ENCODE measurements around the gene STK24.

Gene STK24

DNA sequence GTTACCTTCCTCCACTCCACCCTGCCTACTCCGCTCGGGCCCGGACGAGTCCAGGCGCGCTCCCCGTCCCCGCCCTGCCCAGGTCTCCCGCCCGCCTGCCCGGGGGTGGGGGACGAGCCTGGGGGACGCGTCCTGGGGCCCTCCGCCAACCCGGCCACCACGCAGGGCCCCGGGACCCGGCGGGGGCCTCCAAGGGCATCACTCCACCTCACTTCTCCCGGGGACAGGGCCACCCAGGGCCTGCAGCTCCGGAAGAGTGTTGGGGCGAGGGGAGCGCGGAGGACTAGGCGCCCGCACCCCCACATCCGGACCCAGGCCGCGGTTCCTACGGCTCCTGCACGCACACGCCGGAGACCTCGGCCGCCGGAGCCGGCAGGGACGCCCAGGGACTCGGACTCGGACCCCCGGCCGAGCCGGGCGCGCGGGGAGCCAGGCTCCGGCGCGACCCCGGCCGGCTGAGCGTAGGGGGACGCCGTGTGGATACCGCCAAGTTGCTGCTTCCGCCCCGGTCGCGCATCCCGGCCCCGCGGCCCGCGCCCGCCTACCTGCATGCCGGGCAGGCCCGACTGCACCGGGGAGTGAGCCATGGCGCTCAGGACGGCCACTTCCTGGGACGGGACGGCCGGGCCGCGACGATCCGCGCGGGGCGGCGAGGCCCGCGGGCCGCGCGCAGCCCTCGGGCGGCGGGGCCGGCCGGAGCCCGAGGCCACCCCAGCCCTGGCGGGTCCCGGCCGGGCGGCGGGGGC is 534 bp downstream of the STK24 start:
- TF ChIP-seq ZBTB7A (IDR thresholded peaks at IDR 0.05; ENCODE audit: low read depth) (0 out of 2 replicates have a peak, but pooled peaks have one; percentile 82), YY1 (IDR thresholded peaks at IDR 0.05; ENCODE audit: low read depth) (no peak)

DNA sequence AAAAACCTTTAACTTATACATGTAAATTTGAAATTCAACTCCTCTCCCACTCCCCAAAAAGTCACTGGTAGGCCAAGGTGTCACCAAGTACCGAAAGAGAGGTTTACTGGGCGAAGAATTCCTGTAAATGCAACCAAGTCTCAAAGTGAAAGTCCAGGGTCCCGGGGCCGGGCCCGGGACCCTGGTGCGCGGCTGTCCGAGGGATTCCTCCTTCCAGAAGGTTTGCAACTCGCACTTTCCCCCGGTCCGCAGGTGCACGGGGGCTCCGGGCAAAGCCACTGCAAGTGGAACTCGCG is 1.1 kb downstream of the STK24 start:
- TF ChIP-seq CEBPB (IDR thresholded peaks at IDR 0.05), result no peak
- no peak for TF ChIP-seq TEAD4 (IDR thresholded peaks at IDR 0.05)

DNA sequence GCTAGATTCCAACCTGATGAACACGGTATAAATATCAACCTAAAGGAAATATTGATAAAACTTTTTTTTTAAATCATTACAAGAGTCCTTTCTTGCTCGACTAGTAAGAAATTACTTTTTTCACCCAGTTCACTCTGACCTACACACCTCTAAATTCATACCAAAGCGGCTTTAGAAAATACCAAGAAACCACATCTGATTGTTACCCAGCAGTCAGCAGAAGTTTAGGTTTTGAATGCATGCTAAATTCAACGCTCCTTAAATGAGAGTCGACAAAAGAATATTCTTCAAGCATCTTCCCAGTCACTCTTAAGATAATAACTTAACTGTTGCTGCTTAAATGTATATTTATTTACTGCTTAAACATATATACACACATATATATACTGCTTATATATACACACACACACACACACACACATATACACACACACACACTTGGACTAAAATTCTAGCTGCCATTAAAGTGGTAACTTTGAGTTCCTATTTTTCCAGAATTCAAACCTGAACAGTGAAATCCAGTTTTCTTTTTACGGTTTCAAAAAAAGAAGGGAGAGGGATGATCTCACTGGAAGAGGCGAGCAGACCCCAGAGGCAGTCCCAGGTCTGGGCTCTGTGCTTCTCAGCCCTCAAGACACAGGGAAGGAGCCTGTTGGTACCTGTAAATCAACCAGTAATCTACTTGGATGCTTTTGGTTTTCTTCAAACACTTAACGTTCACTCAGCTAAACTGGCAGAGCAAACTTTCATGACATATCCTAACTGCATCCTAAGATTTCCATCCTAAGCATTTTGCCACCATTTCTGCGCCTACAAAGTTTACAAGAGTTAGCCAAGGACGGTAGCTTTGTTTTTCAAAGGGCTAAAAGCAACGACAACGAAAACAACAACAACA is 1.7 kb downstream of the STK24 start:
- TF ChIP-seq CREB1 (IDR thresholded peaks at IDR 0.05; ENCODE audit: low read depth), result no peak
- no peak for TF ChIP-seq FOXM1 (IDR thresholded peaks at IDR 0.05; ENCODE audit: borderline replicate concordance, low read depth)
- TF ChIP-seq, protein P1, sequence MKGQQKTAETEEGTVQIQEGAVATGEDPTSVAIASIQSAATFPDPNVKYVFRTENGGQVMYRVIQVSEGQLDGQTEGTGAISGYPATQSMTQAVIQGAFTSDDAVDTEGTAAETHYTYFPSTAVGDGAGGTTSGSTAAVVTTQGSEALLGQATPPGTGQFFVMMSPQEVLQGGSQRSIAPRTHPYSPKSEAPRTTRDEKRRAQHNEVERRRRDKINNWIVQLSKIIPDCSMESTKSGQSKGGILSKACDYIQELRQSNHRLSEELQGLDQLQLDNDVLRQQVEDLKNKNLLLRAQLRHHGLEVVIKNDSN (IDR thresholded peaks at IDR 0.05), result no peak
- no peak for TF ChIP-seq CEBPB (IDR thresholded peaks at IDR 0.05)
- TF ChIP-seq TCF12 (IDR thresholded peaks at IDR 0.05; ENCODE audit: low read depth), result no peak
- TF ChIP-seq EGR1 (IDR thresholded peaks at IDR 0.05), result no peak
- no peak for TF ChIP-seq EP300 (IDR thresholded peaks at IDR 0.05; ENCODE audit: borderline replicate concordance)
- TF ChIP-seq, protein P2, sequence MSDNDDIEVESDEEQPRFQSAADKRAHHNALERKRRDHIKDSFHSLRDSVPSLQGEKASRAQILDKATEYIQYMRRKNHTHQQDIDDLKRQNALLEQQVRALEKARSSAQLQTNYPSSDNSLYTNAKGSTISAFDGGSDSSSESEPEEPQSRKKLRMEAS (IDR thresholded peaks at IDR 0.05), result no peak
- TF ChIP-seq, protein P3, sequence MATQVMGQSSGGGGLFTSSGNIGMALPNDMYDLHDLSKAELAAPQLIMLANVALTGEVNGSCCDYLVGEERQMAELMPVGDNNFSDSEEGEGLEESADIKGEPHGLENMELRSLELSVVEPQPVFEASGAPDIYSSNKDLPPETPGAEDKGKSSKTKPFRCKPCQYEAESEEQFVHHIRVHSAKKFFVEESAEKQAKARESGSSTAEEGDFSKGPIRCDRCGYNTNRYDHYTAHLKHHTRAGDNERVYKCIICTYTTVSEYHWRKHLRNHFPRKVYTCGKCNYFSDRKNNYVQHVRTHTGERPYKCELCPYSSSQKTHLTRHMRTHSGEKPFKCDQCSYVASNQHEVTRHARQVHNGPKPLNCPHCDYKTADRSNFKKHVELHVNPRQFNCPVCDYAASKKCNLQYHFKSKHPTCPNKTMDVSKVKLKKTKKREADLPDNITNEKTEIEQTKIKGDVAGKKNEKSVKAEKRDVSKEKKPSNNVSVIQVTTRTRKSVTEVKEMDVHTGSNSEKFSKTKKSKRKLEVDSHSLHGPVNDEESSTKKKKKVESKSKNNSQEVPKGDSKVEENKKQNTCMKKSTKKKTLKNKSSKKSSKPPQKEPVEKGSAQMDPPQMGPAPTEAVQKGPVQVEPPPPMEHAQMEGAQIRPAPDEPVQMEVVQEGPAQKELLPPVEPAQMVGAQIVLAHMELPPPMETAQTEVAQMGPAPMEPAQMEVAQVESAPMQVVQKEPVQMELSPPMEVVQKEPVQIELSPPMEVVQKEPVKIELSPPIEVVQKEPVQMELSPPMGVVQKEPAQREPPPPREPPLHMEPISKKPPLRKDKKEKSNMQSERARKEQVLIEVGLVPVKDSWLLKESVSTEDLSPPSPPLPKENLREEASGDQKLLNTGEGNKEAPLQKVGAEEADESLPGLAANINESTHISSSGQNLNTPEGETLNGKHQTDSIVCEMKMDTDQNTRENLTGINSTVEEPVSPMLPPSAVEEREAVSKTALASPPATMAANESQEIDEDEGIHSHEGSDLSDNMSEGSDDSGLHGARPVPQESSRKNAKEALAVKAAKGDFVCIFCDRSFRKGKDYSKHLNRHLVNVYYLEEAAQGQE (IDR thresholded peaks at IDR 0.05; ENCODE audit: low read depth), result no peak
- TF ChIP-seq TEAD4 (IDR thresholded peaks at IDR 0.05), result no peak
- TF ChIP-seq NFIC (IDR thresholded peaks at IDR 0.05), result no peak
- no peak for TF ChIP-seq TAF1 (IDR thresholded peaks at IDR 0.05; ENCODE audit: low read depth)
- no peak for TF ChIP-seq ZBTB7A (IDR thresholded peaks at IDR 0.05; ENCODE audit: low read depth)
- TF ChIP-seq YY1 (IDR thresholded peaks at IDR 0.05; ENCODE audit: low read depth), result no peak
- TF ChIP-seq RAD21 (IDR thresholded peaks at IDR 0.05; ENCODE audit: low read depth), result no peak

DNA sequence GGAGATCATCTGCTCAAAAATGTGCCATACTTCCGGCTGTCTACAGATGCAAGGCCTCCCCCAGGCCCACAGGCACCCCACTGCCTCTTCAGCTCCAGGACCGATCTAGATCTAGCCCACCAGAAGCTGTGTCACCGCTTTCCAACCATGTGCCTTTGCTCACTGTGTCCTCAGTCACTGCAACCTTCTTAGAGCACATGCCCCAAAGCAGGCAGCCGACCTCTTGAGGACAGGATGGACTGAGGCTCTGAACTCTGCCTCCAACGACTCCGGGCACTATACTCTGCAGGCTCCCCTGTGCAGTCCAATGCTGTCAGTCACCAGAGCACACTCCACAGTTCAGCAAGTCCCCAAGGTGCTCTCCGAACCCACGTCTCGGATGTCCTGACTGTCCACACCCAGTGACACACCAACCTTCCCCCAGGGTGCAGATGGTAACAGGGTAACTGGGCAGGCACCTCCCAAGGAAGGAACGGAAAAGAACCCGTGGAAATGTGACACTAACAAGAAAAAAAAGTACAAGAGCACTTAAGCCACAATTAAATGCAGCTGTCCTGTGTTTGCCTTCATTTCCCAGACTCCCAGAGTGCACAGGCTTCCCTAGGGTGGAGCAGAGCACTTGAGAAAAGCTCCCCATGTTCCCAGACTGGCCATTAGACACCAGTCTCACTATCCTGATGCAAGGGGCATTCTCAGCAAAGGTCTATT is 4.8 kb downstream of the STK24 start:
- TF ChIP-seq, protein P1 (IDR thresholded peaks at IDR 0.05), result no peak
- TF ChIP-seq, protein P2 (IDR thresholded peaks at IDR 0.05), result peak; percentile 16; the same call in 1 of the 2 replicates

DNA sequence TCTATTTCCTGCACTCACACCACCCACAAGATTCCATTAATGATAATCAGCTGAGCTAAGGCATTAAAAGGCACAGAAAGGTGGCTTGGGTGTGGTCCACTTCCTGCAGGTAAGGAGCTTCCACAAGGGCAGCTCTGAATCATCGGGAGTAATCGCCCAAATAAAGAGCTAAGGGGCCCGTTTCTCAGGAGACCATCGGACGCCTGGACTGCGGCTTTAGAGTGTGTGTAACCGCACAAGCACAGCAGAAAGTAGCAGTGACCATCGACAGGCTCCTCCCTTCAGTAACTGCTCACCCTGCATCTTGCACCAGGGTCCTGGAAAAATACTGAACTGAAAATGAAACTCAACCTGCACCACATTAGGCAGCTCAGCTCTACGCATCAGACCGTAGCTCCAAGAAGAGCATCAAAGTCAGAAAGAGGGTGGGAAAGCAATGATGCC is 6.0 kb downstream of the STK24 start:
- TF ChIP-seq TEAD4 (IDR thresholded peaks at IDR 0.05) (no peak), RAD21 (IDR thresholded peaks at IDR 0.05; ENCODE audit: low read depth) (no peak), NFIC (IDR thresholded peaks at IDR 0.05) (no peak), TCF12 (IDR thresholded peaks at IDR 0.05; ENCODE audit: low read depth) (no peak), TAF1 (IDR thresholded peaks at IDR 0.05; ENCODE audit: low read depth) (no peak), FOXM1 (IDR thresholded peaks at IDR 0.05; ENCODE audit: borderline replicate concordance, low read depth) (no peak), CREB1 (IDR thresholded peaks at IDR 0.05; ENCODE audit: low read depth) (no peak), EGR1 (IDR thresholded peaks at IDR 0.05) (no peak), ZBTB7A (IDR thresholded peaks at IDR 0.05; ENCODE audit: low read depth) (no peak), YY1 (IDR thresholded peaks at IDR 0.05; ENCODE audit: low read depth) (no peak), EP300 (IDR thresholded peaks at IDR 0.05; ENCODE audit: borderline replicate concordance) (no peak)
- TF ChIP-seq, protein P2 (IDR thresholded peaks at IDR 0.05), result no peak
- TF ChIP-seq, protein P3 (IDR thresholded peaks at IDR 0.05; ENCODE audit: low read depth), result no peak
- TF ChIP-seq, protein P1 (IDR thresholded peaks at IDR 0.05), result no peak
